GM18951 (cell line): ENCODE measurements around the gene OR2M2.

Source experiments
- POLR2A ChIP-seq: IDR thresholded peaks from 4 replicates; pipeline ENCODE4 v1.6.1; 2011; ENCODE audit warnings: mild to moderate bottlenecking; ENCODE audit not compliant: insufficient read length, insufficient read depth; ENCODE audit errors: extremely low read depth
- in situ Hi-C: fragments of 300-500 bp; cut with MboI; formaldehyde crosslinking; loops from one replicate; pipeline ENCODE4 v1.12.0; 2022; ENCODE audit warnings: low sequenced_read_pairs, mixed read lengths, inconsistent platforms; ENCODE audit not compliant: unreplicated experiment

OR2M2 gene

GRCh38 chr1:248196965-248197364 is 22.3 kb downstream of the OR2M2 start, which contains the start of gene OR2M3:
Gene OR2M3, plus strand, starts transcription at chr1:248197265. Its CDS starts 5,803 bp downstream, at chr1:248203068.
- in situ Hi-C loops, result no loop called here
- TF ChIP-seq POLR2A, result no peak

GRCh38 chr1:248215880-248216279 is 41.3 kb downstream of the OR2M2 start:
- no peak for TF ChIP-seq POLR2A
- in situ Hi-C loops, result no loop called here

GRCh38 chr1:248225537-248225936 is 50.9 kb downstream of the OR2M2 start:
- in situ Hi-C loops, result no loop called here
- no peak for TF ChIP-seq POLR2A

GRCh38 chr1:248229360-248229908 is 54.8 kb downstream of the OR2M2 start:
- in situ Hi-C loops, result no loop called here

More at GRCh38 chr1:248229360-248229908, 54.8 kb downstream of the OR2M2 start:
- TF ChIP-seq POLR2A, result no peak
